ENCODE results near the gene CRISPLD2. TPM values are rescaled to one million over a fixed set of nuclear protein-coding genes. Genes with fewer than 3 reads are reported as not detected.
"Not testable (repeated sequence)": the region's sequence is repeated elsewhere in the genome, so short reads cannot be mapped to it uniquely, and the experiment has no call there.

Gene CRISPLD2
- total RNA-seq, 2 experiments from 2014 or later: 0.19 to 0.41 TPM

DNA sequence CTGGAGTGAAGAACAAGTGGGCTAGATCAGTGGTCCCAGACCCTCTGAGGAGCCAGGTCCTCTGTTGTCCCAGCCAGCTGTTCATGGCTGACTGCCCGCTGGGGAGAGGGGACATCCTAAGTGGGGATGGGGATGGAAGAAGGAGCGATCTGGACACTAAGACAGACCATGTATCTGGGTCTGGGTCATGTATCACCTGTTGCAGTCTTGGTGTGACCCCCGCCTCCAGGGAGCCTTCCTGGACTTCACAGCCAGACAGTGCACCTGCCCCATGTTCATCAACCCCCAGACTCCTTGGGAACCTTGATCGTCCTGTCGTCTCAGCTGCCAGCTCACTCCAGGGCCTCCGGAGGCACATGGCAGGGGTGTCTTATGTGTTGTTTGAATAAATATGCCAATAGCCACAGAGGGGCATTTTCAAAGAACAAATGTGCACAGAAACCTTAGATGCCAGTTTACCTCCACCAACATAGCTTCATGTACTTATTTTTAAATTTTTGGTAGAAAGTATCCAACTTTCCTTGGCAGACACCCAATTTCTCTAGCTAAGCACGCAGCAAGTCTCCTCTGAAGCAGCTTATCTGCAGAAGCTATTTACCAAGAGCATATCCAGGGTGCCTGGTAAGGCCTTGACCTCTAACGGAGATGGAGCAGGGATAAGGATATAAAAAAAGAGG, 43.2 kb downstream of the CRISPLD2 start:
- Mint-ChIP-seq H3K9me3 (peaks cover 20% of the 10 kb centered on the region), H3K27me3 (no peaks in the 10 kb centered on the region), H3K4me1 (ENCODE audit: low read depth) (no peaks in the 10 kb centered on the region), H3K27ac (no peak overlapping the region), H3K4me3 (no peak overlapping the region), H3K36me3 (peaks cover 6% of the 10 kb centered on the region)
- ChIA-PET CTCF (no interaction called here), POLR2A (no interaction called here)
- intact Hi-C loops (cut with micrococcal nuclease): no loop called here
- DNase-seq: no peak

DNA sequence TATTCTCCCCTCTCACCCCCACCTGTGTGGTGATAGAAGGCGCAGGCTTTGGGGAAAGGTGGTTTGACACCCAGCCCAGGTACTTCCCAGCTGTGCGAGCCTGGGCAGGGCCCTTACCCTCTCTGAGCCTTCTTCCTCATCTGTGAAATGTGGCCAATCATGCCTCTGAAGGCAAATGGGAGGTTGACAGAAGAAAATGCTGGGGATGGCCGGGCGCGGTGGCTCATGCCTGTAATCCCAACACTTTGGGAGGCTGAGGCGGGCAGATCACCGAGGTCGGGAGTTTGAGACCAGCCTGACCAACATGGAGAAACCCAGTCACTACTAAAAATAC, 43.7 kb downstream of the CRISPLD2 start:
- H3K4me3 Mint-ChIP-seq: no peak overlapping the region
- intact Hi-C loops (cut with micrococcal nuclease): no loop called here
- POLR2A ChIA-PET: no interaction called here
- no peaks in the 10 kb centered on the region for H3K27me3 Mint-ChIP-seq
- no peak overlapping the region for H3K27ac Mint-ChIP-seq
- no peak for DNase-seq
- CTCF ChIA-PET: no interaction called here
- H3K4me1 Mint-ChIP-seq (ENCODE audit: low read depth): no peaks in the 10 kb centered on the region
- peaks cover 20% of the 10 kb centered on the region for H3K9me3 Mint-ChIP-seq
- H3K36me3 Mint-ChIP-seq: peaks cover 6% of the 10 kb centered on the region

DNA sequence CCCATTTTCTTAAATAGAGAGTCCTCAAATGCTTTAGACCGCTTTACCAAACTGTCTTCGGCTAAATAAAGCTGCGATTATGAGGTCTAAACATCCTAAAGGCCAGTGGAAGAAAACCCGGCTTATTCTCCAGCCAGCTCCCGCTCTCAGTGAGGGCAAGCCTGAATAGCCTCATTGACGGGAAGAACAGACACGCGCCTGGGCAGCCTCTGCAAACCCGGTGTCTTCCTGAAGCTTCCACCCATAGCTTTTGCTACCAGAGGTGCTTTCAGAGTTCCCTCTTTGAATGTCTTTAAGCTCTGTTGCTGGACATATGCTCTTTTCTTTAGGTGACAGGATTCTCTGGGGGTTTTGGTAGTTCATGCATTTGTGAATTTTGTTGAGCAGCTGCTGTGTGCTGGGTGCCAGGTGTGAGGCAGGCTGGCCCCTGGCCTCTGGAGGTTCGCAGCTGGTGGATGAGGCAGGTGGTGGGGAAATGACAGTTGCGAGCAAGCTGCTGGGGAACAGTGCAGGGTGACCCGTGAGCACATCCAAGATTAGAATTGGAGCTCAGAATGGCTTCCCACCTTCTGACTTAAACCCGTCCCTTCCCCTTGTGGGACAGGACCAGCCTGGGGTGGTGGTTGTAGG, 44.7 kb downstream of the CRISPLD2 start:
- peaks cover 6% of the 10 kb centered on the region for H3K36me3 Mint-ChIP-seq
- intact Hi-C loops (cut with micrococcal nuclease): no loop called here
- no peak overlapping the region for H3K4me3 Mint-ChIP-seq
- ChIA-PET POLR2A (interaction anchor here (0.6 to 0.7 kb wide), 2 partner anchors 23 to 293 kb away, joined by 3 read pairs; no protein-coding TSS in a partner anchor), CTCF (interaction anchor here (0.6 kb wide), 1 partner anchor 1634 kb away, joined by 3 read pairs; no protein-coding TSS in a partner anchor)
- no peak for DNase-seq
- no peaks in the 10 kb centered on the region for H3K4me1 Mint-ChIP-seq (ENCODE audit: low read depth)
- H3K27ac Mint-ChIP-seq: no peak overlapping the region
- no peaks in the 10 kb centered on the region for H3K27me3 Mint-ChIP-seq
- H3K9me3 Mint-ChIP-seq: peaks cover 16% of the 10 kb centered on the region

DNA sequence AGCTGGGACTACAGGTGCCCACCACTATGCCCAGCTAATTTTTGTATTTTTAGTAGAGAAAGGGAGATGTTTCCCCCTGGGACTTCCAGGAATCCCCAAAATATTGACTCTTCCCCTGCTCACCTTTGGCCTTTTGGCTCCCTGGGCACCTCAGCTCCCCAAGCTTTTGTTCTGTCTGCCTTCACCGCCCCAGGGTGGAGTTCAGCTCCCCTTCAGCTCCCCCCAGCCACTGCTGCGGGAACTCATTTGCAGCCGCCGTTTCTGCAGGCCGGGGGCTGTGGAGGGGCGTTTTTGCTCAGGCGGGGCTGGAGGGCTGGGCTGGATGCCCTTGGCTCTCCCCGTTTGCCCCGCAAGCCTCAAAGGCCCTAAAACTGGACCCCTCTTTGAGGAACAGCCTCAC, 47.9 kb downstream of the CRISPLD2 start:
- H3K27me3 Mint-ChIP-seq: no peaks in the 10 kb centered on the region
- POLR2A ChIA-PET: no interaction called here
- intact Hi-C loops (cut with micrococcal nuclease): no loop called here
- H3K4me1 Mint-ChIP-seq (ENCODE audit: low read depth): no peaks in the 10 kb centered on the region
- DNase-seq: no peak
- no peak overlapping the region for H3K4me3 Mint-ChIP-seq
- no peak overlapping the region for H3K27ac Mint-ChIP-seq
- no peaks in the 10 kb centered on the region for H3K36me3 Mint-ChIP-seq
- H3K9me3 Mint-ChIP-seq: no peaks in the 10 kb centered on the region
- CTCF ChIA-PET: interaction anchor here (0.7 kb wide), 1 partner anchor 95 kb away, joined by 3 read pairs; no protein-coding TSS in a partner anchor

DNA sequence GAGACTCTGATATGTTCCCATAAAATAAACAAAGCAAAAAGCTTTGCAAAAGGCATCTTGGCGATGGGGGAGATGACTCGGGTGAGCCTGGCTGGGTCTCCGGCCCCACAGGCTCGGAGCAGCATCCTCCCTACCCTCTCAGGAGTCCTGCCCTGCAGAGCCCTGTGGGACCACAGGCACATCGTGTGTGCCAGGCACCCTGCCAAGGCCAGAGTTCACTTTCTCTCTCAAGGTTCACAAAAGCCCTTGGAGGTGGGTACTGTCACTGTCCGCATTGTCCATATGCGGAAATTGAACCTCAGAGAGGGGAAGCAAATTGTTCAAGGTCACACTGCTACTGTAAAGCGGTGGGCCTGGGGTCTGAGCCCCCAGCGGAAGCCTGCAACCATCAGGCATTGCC, 48.5 kb downstream of the CRISPLD2 start:
- intact Hi-C loops (cut with micrococcal nuclease): no loop called here
- DNase-seq: no peak
- Mint-ChIP-seq H3K9me3 (no peaks in the 10 kb centered on the region), H3K4me3 (no peak overlapping the region), H3K27me3 (no peaks in the 10 kb centered on the region), H3K4me1 (ENCODE audit: low read depth) (no peaks in the 10 kb centered on the region), H3K27ac (no peak overlapping the region), H3K36me3 (no peaks in the 10 kb centered on the region)
- POLR2A ChIA-PET: no interaction called here
- CTCF ChIA-PET: interaction anchor here (0.7 kb wide), 1 partner anchor 95 kb away, joined by 3 read pairs; no protein-coding TSS in a partner anchor

DNA sequence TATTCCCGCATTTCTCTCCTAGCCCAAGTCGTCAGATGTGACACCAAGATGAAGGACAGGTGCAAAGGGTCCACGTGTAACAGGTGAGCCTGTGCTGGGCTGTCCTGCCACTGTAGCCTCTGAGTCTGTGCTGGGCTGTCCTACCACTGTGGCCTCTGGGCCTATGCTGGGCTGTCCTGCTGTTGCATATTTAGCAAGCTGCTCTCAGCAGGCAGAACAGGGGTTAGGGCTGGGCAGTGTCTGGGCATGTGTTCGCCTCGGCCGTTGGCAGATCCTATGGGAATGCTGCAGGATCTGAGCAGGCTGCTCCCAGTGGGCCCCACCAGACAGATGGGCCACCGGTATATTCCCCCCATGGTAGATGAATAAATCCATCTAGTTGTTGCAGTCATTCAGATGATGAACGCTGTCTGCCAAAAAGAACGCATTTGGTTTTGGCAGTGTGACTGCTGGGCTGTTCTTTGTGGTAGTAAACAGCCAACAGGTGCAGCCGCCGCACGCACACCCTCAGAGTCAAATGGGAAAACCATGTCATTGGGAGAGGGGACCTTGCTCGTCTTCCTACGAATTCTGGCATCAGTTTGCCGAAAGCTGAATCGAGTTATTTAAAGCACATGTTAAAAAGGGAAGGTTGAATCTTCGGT, 49.2 kb downstream of the CRISPLD2 start:
- no peaks in the 10 kb centered on the region for H3K4me1 Mint-ChIP-seq (ENCODE audit: low read depth)
- no peaks in the 10 kb centered on the region for H3K27me3 Mint-ChIP-seq
- ChIA-PET POLR2A (no interaction called here), CTCF (no interaction called here)
- no peak for DNase-seq
- H3K27ac Mint-ChIP-seq: no peak overlapping the region
- intact Hi-C loops (cut with micrococcal nuclease): no loop called here
- H3K9me3 Mint-ChIP-seq: no peaks in the 10 kb centered on the region
- no peak overlapping the region for H3K4me3 Mint-ChIP-seq
- H3K36me3 Mint-ChIP-seq: no peaks in the 10 kb centered on the region

DNA sequence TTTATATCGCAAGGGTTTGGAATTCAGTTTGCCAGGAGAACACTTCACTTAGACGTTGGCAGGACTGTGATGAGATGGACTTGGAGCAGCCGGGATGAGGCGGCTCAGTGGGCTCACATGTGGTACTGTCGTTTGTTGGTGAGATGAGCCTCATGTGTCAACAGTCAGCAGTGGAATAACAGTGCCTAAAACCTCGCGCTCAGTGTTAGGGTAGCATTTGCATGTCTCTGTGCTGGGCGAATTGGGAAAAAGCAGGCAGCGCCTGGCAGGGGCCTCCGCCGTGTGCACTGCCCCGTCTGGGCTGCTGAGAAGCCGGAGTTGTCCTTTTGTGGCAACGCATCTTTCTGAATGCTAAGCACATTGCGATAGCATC, 49.7 kb downstream of the CRISPLD2 start:
- no peaks in the 10 kb centered on the region for H3K4me1 Mint-ChIP-seq (ENCODE audit: low read depth)
- CTCF ChIA-PET: no interaction called here
- H3K4me3 Mint-ChIP-seq: no peak overlapping the region
- no peaks in the 10 kb centered on the region for H3K27me3 Mint-ChIP-seq
- intact Hi-C loops (cut with micrococcal nuclease): no loop called here
- no peak for DNase-seq
- H3K27ac Mint-ChIP-seq: no peak overlapping the region
- no peaks in the 10 kb centered on the region for H3K9me3 Mint-ChIP-seq
- POLR2A ChIA-PET: no interaction called here
- no peaks in the 10 kb centered on the region for H3K36me3 Mint-ChIP-seq

DNA sequence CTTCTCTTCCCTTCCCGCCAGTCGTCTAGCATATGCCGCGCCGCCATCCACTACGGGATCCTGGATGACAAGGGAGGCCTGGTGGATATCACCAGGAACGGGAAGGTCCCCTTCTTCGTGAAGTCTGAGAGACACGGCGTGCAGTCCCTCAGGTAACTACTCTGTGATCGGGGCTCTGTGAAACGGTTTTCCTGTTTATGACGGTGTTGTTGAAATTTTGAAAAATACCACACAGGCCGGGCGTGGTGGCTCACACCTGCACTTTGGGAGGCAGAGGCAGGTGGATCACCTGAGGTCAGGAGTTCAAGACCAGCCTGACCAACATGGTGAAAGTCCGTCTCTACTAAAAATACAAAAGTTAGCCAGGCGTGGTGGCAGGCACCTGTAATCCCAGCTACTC, 53.2 kb downstream of the CRISPLD2 start:
- H3K9me3 Mint-ChIP-seq; DNase-seq; POLR2A ChIA-PET; H3K27me3 Mint-ChIP-seq; H3K4me1 Mint-ChIP-seq (ENCODE audit: low read depth); H3K27ac Mint-ChIP-seq; H3K4me3 Mint-ChIP-seq; H3K36me3 Mint-ChIP-seq; intact Hi-C loops (cut with micrococcal nuclease): not testable (repeated sequence)
- CTCF ChIA-PET: interaction anchor here (0.7 kb wide), 1 partner anchor 118 kb away, joined by 3 read pairs; no protein-coding TSS in a partner anchor

DNA sequence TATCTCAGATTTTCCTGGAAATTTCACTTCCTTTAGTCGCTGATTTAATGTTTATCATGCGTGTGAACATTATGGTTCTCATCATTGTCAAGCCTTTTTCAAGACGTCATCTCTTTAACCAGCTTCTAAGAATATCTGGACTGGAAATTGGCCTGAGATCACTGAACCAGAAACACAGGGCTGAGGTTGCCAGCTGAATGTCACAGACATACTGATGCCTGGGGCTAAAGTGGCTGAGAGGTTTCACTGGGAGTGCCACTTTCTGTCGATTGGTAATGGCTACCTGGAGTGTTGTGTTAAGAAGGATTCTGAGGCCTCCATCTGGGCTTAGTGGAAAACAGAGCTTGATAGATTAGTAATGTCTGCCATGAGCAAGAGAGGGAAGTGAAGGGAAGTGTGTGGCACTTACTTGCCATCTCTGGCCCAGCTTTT, 54.2 kb downstream of the CRISPLD2 start:
- POLR2A ChIA-PET: no interaction called here
- DNase-seq: no peak
- no peak overlapping the region for H3K27ac Mint-ChIP-seq

DNA sequence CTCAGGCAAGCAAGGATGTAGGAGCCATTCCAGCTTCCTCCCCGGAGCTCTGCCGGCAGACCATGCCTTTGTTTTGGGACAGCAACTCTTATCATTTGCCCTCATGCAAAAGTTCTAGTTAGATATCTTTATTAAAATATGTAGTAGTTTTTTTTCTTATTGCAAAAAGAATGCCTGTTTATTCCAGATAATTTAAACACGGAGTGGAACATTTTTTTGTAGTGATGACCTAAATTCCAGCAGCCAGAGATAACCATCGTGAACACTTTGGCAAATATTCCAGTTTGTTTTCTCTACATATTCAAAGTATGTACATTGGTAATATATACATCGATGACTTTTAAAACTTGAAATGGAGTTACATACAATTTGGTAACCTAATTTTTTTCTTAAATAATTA, 54.8 kb downstream of the CRISPLD2 start:
- Mint-ChIP-seq H3K27ac (no peak overlapping the region), H3K27me3 (no peaks in the 10 kb centered on the region), H3K4me1 (ENCODE audit: low read depth) (no peaks in the 10 kb centered on the region), H3K9me3 (no peaks in the 10 kb centered on the region), H3K4me3 (no peak overlapping the region), H3K36me3 (no peaks in the 10 kb centered on the region)
- CTCF ChIA-PET: no interaction called here
- intact Hi-C loops (cut with micrococcal nuclease): no loop called here
- POLR2A ChIA-PET: no interaction called here
- DNase-seq: no peak

More for the DNA sequence above, 54.2 kb downstream of the CRISPLD2 start:
- CTCF ChIA-PET: no interaction called here
- intact Hi-C loops (cut with micrococcal nuclease): no loop called here
- Mint-ChIP-seq H3K27me3 (no peaks in the 10 kb centered on the region), H3K4me1 (ENCODE audit: low read depth) (no peaks in the 10 kb centered on the region), H3K9me3 (no peaks in the 10 kb centered on the region), H3K36me3 (no peaks in the 10 kb centered on the region), H3K4me3 (no peak overlapping the region)

DNA sequence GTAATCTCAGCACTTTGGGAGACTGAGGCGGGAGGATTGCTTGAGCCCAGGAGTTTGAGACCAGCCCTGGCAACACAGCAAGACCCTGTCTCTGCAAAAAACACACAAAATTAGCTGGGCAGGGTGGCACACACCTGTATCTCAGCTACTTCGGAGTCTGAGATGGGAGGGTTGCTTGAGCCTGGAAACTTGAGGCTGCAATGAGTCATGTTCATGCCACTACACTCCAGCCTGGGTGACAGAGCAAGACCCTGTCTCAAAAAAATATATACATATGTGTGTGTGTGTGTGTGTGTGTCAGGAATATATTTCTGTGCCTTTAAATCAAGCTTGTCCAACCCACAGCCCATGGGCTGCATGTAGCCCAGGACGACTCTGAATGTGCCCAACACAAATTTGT, 55.2 kb downstream of the CRISPLD2 start:
- ChIA-PET CTCF (interaction anchor here (0.6 kb wide), 1 partner anchor 382 kb away, joined by 3 read pairs; no protein-coding TSS in a partner anchor), POLR2A (no interaction called here)
- no peak overlapping the region for H3K4me3 Mint-ChIP-seq
- intact Hi-C loops (cut with micrococcal nuclease): no loop called here
- no peaks in the 10 kb centered on the region for H3K36me3 Mint-ChIP-seq
- H3K27ac Mint-ChIP-seq: no peak overlapping the region
- H3K9me3 Mint-ChIP-seq: no peaks in the 10 kb centered on the region
- no peak for DNase-seq
- no peaks in the 10 kb centered on the region for H3K27me3 Mint-ChIP-seq
- H3K4me1 Mint-ChIP-seq (ENCODE audit: low read depth): no peaks in the 10 kb centered on the region

DNA sequence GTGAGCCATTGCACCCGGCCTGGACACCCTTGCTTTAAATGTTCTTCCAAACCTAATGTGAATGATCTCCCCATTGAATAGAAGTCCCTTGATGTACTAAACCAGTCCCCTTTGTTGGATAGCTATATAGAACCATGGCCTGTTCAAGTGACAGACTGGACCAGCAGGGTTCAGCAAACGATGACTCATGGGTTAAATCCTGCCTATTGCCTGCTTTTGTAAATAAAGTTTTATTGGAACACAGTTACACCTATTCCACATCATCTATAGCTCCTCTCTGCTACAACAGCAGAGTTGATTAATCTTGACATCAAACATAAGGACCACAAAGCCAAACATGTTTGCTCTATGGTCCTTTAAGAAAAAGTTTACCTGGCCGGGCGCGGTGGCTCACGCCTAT, 56.1 kb downstream of the CRISPLD2 start:
- H3K27ac Mint-ChIP-seq: no peak overlapping the region
- H3K9me3 Mint-ChIP-seq: no peaks in the 10 kb centered on the region
- intact Hi-C loops (cut with micrococcal nuclease): no loop called here
- ChIA-PET POLR2A (no interaction called here), CTCF (interaction anchor here (0.6 kb wide), 1 partner anchor 998 kb away, joined by 3 read pairs; no protein-coding TSS in a partner anchor)
- no peaks in the 10 kb centered on the region for H3K27me3 Mint-ChIP-seq
- no peak for DNase-seq
- no peak overlapping the region for H3K4me3 Mint-ChIP-seq
- H3K36me3 Mint-ChIP-seq: no peaks in the 10 kb centered on the region
- H3K4me1 Mint-ChIP-seq (ENCODE audit: low read depth): no peaks in the 10 kb centered on the region

Measured in activated CD4-positive, alpha-beta memory T cell treated with anti-CD3 and anti-CD28 coated beads for 36 hours (primary cell).